Gastrocnemius medialis (tissue), 4 donors: ENCODE measurements around the gene NISCH.

ENCODE experiments used
- POLR2A ChIP-seq, 2 donors: fragments of 450-650 bp; IDR thresholded peaks; one replicate each; pipeline ENCODE4 v1.6.1; 2017; ENCODE audit warnings: antibody characterized with exemption in 2 of 2, mild to moderate bottlenecking in 2 of 2, moderate library complexity in 2 of 2
- TF ChIP-seq, protein P1 (sequence below), 5 experiments: fragments of 450-650 bp in 3 of 5; fragments of 200-600 bp in 2 of 5; sonication (generic) in 2 of 5; IDR thresholded peaks in 4 of 5; conservative IDR thresholded peaks in 1 of 5; 1 replicate in 4 of 5; 2 replicates in 1 of 5; pipeline ENCODE4 v1.5.1; 2016 to 2019; ENCODE audit warnings: antibody characterized with exemption in 5 of 5, mild to moderate bottlenecking in 3 of 5, moderate library complexity in 3 of 5

DNA sequence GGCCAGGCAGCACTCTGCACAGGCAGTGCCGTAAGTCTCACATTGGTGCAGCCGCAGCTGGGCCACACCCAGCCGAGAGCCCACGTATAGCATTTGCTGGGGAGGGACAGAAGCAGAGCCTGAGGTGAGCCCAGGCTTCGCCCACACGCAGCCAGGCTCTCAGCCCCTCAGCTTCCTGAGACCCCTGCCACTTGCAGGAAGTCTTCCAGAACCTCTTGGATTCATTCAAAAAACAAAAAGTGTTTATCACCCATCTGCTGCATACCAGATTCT is 17.4 kb upstream of the NISCH start:
- TF ChIP-seq, protein P1, sequence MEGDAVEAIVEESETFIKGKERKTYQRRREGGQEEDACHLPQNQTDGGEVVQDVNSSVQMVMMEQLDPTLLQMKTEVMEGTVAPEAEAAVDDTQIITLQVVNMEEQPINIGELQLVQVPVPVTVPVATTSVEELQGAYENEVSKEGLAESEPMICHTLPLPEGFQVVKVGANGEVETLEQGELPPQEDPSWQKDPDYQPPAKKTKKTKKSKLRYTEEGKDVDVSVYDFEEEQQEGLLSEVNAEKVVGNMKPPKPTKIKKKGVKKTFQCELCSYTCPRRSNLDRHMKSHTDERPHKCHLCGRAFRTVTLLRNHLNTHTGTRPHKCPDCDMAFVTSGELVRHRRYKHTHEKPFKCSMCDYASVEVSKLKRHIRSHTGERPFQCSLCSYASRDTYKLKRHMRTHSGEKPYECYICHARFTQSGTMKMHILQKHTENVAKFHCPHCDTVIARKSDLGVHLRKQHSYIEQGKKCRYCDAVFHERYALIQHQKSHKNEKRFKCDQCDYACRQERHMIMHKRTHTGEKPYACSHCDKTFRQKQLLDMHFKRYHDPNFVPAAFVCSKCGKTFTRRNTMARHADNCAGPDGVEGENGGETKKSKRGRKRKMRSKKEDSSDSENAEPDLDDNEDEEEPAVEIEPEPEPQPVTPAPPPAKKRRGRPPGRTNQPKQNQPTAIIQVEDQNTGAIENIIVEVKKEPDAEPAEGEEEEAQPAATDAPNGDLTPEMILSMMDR (IDR thresholded peaks at IDR 0.05 in 4 of 5, conservative IDR thresholded peaks at IDR 0.05 in 1 of 5), result no peak
- TF ChIP-seq POLR2A (IDR thresholded peaks at IDR 0.05), result no peak
